Mesenchymal stem cell (in vitro differentiated cells and primary cell): Measurements from ENCODE around the gene HID1.

ENCODE experiments used
- DNase-seq: peaks from one replicate; pipeline ENCODE4 v3.0.0-alpha.2; 2013
- H2AFZ ChIP-seq: one replicate; pipeline ENCODE4 v1.6.1; 2013; ENCODE audit warnings: low read depth, mild to moderate bottlenecking, control low read depth, inconsistent platforms, low read length, moderate library complexity
- H2AK5ac ChIP-seq: 2 replicates; pipeline ENCODE4 v1.6.1; 2013; ENCODE audit warnings: low read length, moderate library complexity, mild to moderate bottlenecking, inconsistent platforms; ENCODE audit not compliant: severe bottlenecking
- H2BK120ac ChIP-seq: one replicate; pipeline ENCODE4 v1.6.1; 2013; ENCODE audit warnings: low read depth, mild to moderate bottlenecking, inconsistent platforms, low read length, moderate library complexity
- H2BK12ac ChIP-seq, 2 experiments: one replicate each; pipeline ENCODE4 v1.6.1; 2013; ENCODE audit warnings: inconsistent platforms in 2 of 2, low read length in 2 of 2, mild to moderate bottlenecking in 2 of 2, moderate library complexity in 2 of 2, control low read depth in 1 of 2
- H2BK15ac ChIP-seq: one replicate; pipeline ENCODE4 v1.6.1; 2013; ENCODE audit warnings: mild to moderate bottlenecking, low read depth, inconsistent platforms; ENCODE audit not compliant: poor library complexity, severe bottlenecking
- H2BK5ac ChIP-seq: 2 replicates; pipeline ENCODE4 v1.6.1; 2013; ENCODE audit warnings: low read depth, mild to moderate bottlenecking, low read length, control low read depth, inconsistent platforms; ENCODE audit not compliant: poor library complexity, severe bottlenecking
- H3K14ac ChIP-seq, 2 experiments: one replicate each; pipeline ENCODE4 v1.6.1; 2013; ENCODE audit warnings: inconsistent platforms in 2 of 2, low read length in 2 of 2, control low read depth in 1 of 2, mild to moderate bottlenecking in 1 of 2, moderate library complexity in 1 of 2
- H3K18ac ChIP-seq, 2 experiments: one replicate each; pipeline ENCODE4 v1.6.1; 2013; ENCODE audit warnings: inconsistent platforms in 2 of 2, low read length in 2 of 2, control low read depth in 1 of 2, low read depth in 1 of 2, mild to moderate bottlenecking in 1 of 2
- H3K23ac ChIP-seq, 2 experiments: one replicate each; pipeline ENCODE4 v1.6.1; 2013; ENCODE audit warnings: inconsistent platforms in 2 of 2, low read length in 2 of 2, mild to moderate bottlenecking in 2 of 2, moderate library complexity in 2 of 2, control low read depth in 1 of 2
- H3K27ac ChIP-seq: 2 replicates; pipeline ENCODE4 v1.5.1; 2013; ENCODE audit warnings: mild to moderate bottlenecking, moderate library complexity, low read length, control low read depth, inconsistent platforms; ENCODE audit not compliant: poor library complexity, severe bottlenecking
- H3K27me3 ChIP-seq, 2 experiments: 2 replicates each; pipeline versions ENCODE4 v1.6.1 to v1.7.0; 2013; ENCODE audit warnings: low read length in 2 of 2, mild to moderate bottlenecking in 2 of 2, moderate library complexity in 2 of 2, control low read depth in 1 of 2, inconsistent platforms in 1 of 2; ENCODE audit not compliant: control insufficient read depth in 1 of 2, insufficient read depth in 1 of 2
- H3K36me3 ChIP-seq, 2 experiments: 2 replicates each; pipeline versions ENCODE4 v1.6.1 to v1.7.0; 2013; ENCODE audit warnings: low read length in 2 of 2, control low read depth in 1 of 2, inconsistent platforms in 1 of 2, low read depth in 1 of 2, mild to moderate bottlenecking in 1 of 2; ENCODE audit not compliant: insufficient read depth in 2 of 2, control insufficient read depth in 1 of 2
- H3K4ac ChIP-seq, 2 experiments: one replicate each; pipeline ENCODE4 v1.6.1; 2013; ENCODE audit warnings: inconsistent platforms in 2 of 2, low read length in 2 of 2, mild to moderate bottlenecking in 2 of 2, moderate library complexity in 2 of 2, control low read depth in 1 of 2, low read depth in 1 of 2
- H3K4me1 ChIP-seq: 2 replicates; pipeline ENCODE4 v1.6.1; 2013; ENCODE audit warnings: low read depth, low read length, control low read depth; ENCODE audit not compliant: control insufficient read depth, insufficient read depth
- H3K4me2 ChIP-seq: 2 replicates; pipeline ENCODE4 v1.6.1; 2013; ENCODE audit warnings: low read length, mild to moderate bottlenecking, inconsistent platforms; ENCODE audit not compliant: poor library complexity, severe bottlenecking
- H3K4me3 ChIP-seq, 2 experiments: 2 replicates each; pipeline versions ENCODE4 v1.5.1 to v1.7.0; 2013; ENCODE audit warnings: low read length in 2 of 2, mild to moderate bottlenecking in 2 of 2, control low read depth in 1 of 2, low read depth in 1 of 2; ENCODE audit not compliant: insufficient read depth in 1 of 2
- H3K79me1 ChIP-seq: replicated peaks from 2 replicates; pipeline ENCODE4 v1.6.1; 2013; ENCODE audit warnings: mild to moderate bottlenecking, control low read depth, low read length, inconsistent platforms; ENCODE audit not compliant: poor library complexity, severe bottlenecking
- H3K9ac ChIP-seq: 2 replicates; pipeline ENCODE4 v1.7.0; 2013; ENCODE audit warnings: mild to moderate bottlenecking, low read length, moderate library complexity
- H3K9me3 ChIP-seq: 2 replicates; pipeline ENCODE4 v1.7.0; 2013; ENCODE audit warnings: mild to moderate bottlenecking, low read length; ENCODE audit not compliant: control insufficient read depth
- H4K8ac ChIP-seq: one replicate; pipeline ENCODE4 v1.6.1; 2013; ENCODE audit warnings: inconsistent platforms, mild to moderate bottlenecking, low read length, moderate library complexity
- H4K91ac ChIP-seq: one replicate; pipeline ENCODE4 v1.6.1; 2013; ENCODE audit warnings: mild to moderate bottlenecking, low read length, inconsistent platforms
- WGBS: methylation state at CpG from one replicate; pipeline ENCODE4 v1.1.7; 2013; ENCODE audit warnings: mixed read lengths; 5-methylcytosine and 5-hydroxymethylcytosine counted together

Gene HID1

GRCh38 chr17:74951065-74951464 is 21.5 kb downstream of the HID1 start:
- no peak overlapping the region for H2BK12ac ChIP-seq
- no peak overlapping the region for H2AK5ac ChIP-seq
- H3K9ac ChIP-seq: no peak overlapping the region
- H3K4me1 ChIP-seq: peaks cover 5% of the 10 kb centered on the region
- H3K79me1 ChIP-seq: no peaks in the 10 kb centered on the region
- H3K14ac ChIP-seq: no peak overlapping the region
- WGBS: 74% methylated on average over 3 of the region's 3 CpGs
- H3K27ac ChIP-seq: no peak overlapping the region
- no peak overlapping the region for H3K18ac ChIP-seq
- no peak overlapping the region for H3K23ac ChIP-seq
- H3K27me3 ChIP-seq: peaks cover 43 to 85% of the 10 kb centered on the region in 2 experiments
- no peak for DNase-seq
- H3K36me3 ChIP-seq: no peaks in the 10 kb centered on the region
- H3K9me3 ChIP-seq: no peaks in the 10 kb centered on the region
- H4K91ac ChIP-seq: no peak overlapping the region
- H2BK5ac ChIP-seq: no peak overlapping the region
- no peak overlapping the region for H2BK120ac ChIP-seq
- no peak overlapping the region for H2AFZ ChIP-seq
- H4K8ac ChIP-seq: no peak overlapping the region
- H3K4ac ChIP-seq: no peak overlapping the region
- H3K4me2 ChIP-seq: no peak overlapping the region
- no peak overlapping the region for H3K4me3 ChIP-seq
- no peak overlapping the region for H2BK15ac ChIP-seq

DNA sequence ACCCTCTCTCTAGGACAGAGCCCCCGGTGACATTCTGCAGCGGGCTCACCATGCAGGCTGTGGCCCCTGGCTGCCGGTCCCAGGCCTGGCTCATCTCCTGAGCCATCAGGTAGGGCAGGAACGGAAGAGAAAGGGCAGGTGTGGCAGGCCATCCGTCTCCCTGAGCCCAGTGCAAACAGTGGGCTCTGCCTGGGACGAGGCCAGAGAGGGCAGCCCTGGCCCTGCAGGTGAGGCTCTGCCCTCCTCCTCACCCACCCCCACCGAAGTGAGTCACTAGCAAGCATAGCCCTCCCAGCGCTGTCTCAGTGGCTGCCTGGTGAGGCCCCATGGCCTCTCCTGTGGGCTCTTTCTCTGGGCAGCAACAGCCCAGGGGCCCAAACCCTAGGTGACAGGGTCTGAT is 22.4 kb downstream of the HID1 start:
- 61% methylated on average over 8 of the region's 8 CpGs for WGBS
- no peak overlapping the region for H4K8ac ChIP-seq

DNA sequence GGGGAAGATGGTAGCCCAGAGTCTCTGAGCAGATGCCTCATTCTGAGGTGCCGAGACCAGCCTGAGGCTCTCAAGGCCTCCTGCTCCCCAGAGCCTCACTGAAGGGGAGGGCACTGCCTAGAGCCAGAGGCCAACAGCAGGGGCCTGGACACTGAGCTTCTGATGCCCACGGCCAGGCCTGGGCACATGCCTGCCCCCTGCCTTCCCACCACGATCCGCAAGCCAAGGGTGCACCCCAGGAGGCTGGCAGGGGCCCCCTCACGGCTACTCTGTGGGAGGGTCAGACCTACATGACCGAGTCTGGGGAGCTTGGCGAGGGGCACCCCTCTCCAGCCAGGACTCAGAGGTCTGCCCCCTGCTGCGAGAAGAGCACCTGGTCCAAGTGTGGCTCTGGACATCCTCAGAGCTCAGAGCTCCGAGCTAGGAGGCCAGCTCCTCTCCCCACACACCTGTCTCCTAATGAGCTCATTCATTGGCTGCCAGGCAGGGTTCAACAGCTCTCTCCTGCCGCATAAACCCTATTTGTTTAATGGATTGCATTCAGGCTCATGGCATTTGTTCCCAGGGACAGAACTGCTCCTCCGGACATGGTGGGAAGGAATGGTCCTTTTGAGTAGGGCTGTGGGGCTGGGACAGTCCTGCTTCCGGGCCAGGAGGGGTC is 23.0 kb downstream of the HID1 start:
- Histone ChIP-seq H3K79me1 (no peaks in the 10 kb centered on the region), H2BK15ac (no peak overlapping the region), H4K8ac (no peak overlapping the region), H3K27me3 (peaks cover 45 to 83% of the 10 kb centered on the region in 2 experiments), H2AFZ (no peak overlapping the region), H2AK5ac (no peak overlapping the region), H3K4me1 (peaks cover 5% of the 10 kb centered on the region), H3K14ac (no peak overlapping the region), H3K9ac (no peak overlapping the region), H3K27ac (no peak overlapping the region), H3K4ac (no peak overlapping the region), H3K36me3 (no peaks in the 10 kb centered on the region), H4K91ac (no peak overlapping the region), H3K4me2 (no peak overlapping the region), H3K23ac (no peak overlapping the region), H2BK120ac (no peak overlapping the region), H3K9me3 (no peaks in the 10 kb centered on the region), H3K4me3 (no peak overlapping the region), H2BK5ac (no peak overlapping the region), H2BK12ac (no peak overlapping the region), H3K18ac (no peak overlapping the region)
- DNase-seq: no peak
- 73% methylated on average over 12 of the region's 12 CpGs for WGBS

More for the DNA sequence above, 22.4 kb downstream of the HID1 start:
- Histone ChIP-seq H3K4me3 (no peak overlapping the region), H2AK5ac (no peak overlapping the region), H3K79me1 (no peaks in the 10 kb centered on the region), H2AFZ (no peak overlapping the region), H3K4me2 (no peak overlapping the region), H3K14ac (no peak overlapping the region), H3K23ac (no peak overlapping the region), H2BK120ac (no peak overlapping the region), H3K4me1 (peaks cover 5% of the 10 kb centered on the region), H3K27ac (no peak overlapping the region), H2BK5ac (no peak overlapping the region), H3K4ac (no peak overlapping the region), H2BK12ac (no peak overlapping the region), H3K9ac (no peak overlapping the region), H3K9me3 (no peaks in the 10 kb centered on the region), H3K18ac (no peak overlapping the region), H3K36me3 (no peaks in the 10 kb centered on the region), H2BK15ac (no peak overlapping the region), H4K91ac (no peak overlapping the region), H3K27me3 (peaks cover 42 to 83% of the 10 kb centered on the region in 2 experiments)
- no peak for DNase-seq

DNA sequence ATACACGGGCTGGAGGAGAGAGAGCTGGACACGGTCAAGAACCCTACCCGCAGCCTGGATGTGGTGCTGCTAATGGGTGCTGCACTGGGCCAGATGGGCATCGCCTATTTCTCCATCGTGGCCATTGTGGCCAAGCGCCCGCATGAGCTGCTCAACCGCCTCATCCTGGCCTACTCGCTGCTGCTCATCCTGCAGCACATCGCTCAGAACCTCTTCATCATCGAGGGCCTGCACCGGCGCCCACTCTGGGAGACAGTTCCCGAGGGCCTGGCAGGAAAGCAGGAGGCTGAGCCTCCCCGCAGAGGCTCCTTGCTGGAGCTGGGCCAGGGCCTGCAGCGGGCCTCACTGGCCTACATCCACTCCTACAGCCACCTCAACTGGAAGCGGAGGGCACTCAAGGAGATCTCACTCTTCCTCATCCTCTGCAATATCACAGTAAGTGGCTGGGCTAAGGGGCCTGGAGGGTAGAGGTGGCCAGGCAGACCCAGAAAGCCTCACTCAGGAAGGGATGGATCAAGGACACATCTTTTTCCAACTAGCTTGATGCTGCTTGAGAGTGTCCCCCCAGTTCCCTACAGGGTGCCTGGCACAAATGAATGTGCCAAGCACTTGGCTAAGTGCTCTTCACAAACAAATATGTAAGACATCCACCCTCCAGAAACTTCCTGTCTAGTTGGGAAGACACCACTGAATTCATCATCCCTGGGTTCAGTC is 25.4 kb downstream of the HID1 start:
- no peak overlapping the region for H2BK5ac ChIP-seq
- no peak overlapping the region for H2BK15ac ChIP-seq
- no peak overlapping the region for H3K4me2 ChIP-seq
- H2AK5ac ChIP-seq: no peak overlapping the region
- no peak overlapping the region for H2BK120ac ChIP-seq
- H3K27me3 ChIP-seq: peaks cover 58 to 77% of the 10 kb centered on the region in 2 experiments
- H3K18ac ChIP-seq: no peak overlapping the region
- DNase-seq: no peak
- no peak overlapping the region for H4K91ac ChIP-seq
- no peaks in the 10 kb centered on the region for H3K36me3 ChIP-seq
- whole genome bisulfite sequencing: 93% methylated on average over 14 of the region's 17 CpGs
- H3K79me1 ChIP-seq: no peaks in the 10 kb centered on the region
- H4K8ac ChIP-seq: no peak overlapping the region
- no peak overlapping the region for H3K4me3 ChIP-seq
- no peaks in the 10 kb centered on the region for H3K9me3 ChIP-seq
- no peak overlapping the region for H2AFZ ChIP-seq
- no peak overlapping the region for H3K23ac ChIP-seq
- no peak overlapping the region for H3K27ac ChIP-seq
- no peak overlapping the region for H3K4ac ChIP-seq
- no peak overlapping the region for H3K14ac ChIP-seq
- no peak overlapping the region for H3K9ac ChIP-seq
- peaks cover 6% of the 10 kb centered on the region for H3K4me1 ChIP-seq
- H2BK12ac ChIP-seq: no peak overlapping the region
